GM10266 (cell line): Measurements from ENCODE around the gene THOC6.

Experiments
- DNase-seq: peaks from one replicate; pipeline ENCODE4 v3.0.0; 2012; ENCODE audit errors: extremely low spot score
- TF ChIP-seq, protein P1 (sequence below): IDR thresholded peaks from 2 replicates; pipeline ENCODE4 v1.5.1; 2012; ENCODE audit warnings: mild to moderate bottlenecking, low read depth; ENCODE audit not compliant: control insufficient read depth, insufficient read depth; ENCODE audit errors: missing control alignments

The THOC6 gene

DNA sequence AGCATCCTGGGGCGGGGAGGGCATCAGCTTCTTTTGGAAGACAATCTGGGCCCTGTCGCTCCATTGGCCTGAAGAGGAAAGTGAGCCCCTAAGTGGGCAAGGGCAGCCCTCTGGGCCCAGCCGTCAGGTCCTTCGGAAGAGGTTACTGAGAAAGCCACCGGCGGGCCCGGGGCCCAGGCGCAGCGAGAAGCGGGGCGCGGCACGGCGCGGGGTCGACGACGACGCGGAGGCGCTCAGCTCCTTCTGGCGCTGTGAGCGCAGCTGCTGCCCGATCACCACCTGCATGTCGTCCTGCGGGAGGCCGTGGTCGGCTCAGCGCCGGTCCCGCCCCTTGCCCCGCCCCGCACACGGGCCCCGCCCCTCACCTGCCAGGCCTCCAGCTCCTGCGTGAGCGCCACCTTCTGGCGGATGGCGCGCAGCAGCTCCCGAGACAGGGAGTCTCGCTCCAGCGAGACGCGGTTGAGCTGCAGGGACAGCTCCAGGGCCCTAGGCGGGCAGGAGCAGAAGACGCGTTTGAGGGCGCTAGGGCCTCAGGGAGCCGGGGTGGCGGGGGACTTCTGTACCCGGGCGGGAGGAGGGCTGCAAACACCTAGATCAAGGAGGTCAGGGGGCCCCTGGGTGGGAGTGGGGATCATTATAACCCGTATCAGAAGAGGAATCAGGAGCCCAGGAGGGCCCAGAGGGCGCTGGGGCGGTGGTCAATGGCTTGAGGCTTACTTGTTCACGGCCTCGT lies 4.3 kb downstream of the THOC6 start:
- DNase-seq: peak; percentile 96
- TF ChIP-seq, protein P1, sequence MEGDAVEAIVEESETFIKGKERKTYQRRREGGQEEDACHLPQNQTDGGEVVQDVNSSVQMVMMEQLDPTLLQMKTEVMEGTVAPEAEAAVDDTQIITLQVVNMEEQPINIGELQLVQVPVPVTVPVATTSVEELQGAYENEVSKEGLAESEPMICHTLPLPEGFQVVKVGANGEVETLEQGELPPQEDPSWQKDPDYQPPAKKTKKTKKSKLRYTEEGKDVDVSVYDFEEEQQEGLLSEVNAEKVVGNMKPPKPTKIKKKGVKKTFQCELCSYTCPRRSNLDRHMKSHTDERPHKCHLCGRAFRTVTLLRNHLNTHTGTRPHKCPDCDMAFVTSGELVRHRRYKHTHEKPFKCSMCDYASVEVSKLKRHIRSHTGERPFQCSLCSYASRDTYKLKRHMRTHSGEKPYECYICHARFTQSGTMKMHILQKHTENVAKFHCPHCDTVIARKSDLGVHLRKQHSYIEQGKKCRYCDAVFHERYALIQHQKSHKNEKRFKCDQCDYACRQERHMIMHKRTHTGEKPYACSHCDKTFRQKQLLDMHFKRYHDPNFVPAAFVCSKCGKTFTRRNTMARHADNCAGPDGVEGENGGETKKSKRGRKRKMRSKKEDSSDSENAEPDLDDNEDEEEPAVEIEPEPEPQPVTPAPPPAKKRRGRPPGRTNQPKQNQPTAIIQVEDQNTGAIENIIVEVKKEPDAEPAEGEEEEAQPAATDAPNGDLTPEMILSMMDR: peak; percentile 94

DNA sequence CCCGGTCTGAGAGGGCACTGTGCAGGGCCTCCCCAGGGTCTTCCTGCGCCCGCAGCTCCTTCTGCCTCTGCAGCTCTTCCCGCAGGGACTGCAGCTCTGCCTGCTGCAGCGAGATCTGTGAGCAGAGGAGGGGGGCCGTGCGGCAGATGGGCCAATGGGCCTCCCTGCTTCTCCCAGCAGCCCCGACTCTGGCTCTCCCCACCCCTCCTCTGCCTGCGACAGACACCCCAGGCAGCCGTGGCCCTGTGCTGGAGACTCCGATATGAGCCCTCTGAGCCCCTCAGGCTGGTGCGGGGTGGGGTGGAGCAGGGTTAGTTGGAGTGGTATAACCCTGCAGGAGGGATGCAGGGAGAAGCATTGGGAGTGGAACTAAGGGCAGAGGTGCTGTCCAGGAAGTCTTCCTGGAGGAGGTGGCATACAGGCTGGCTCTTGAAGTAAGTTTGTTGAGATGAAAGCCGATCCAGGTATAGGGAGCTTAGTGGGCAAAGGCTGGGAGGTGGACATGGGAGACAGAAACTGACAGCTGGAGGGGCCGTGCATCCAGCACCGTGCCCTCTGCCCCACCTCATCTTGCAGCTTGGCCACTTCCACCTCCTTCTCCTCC lies 5.0 kb downstream of the THOC6 start:
- no peak for DNase-seq
- TF ChIP-seq, protein P1: no peak

DNA sequence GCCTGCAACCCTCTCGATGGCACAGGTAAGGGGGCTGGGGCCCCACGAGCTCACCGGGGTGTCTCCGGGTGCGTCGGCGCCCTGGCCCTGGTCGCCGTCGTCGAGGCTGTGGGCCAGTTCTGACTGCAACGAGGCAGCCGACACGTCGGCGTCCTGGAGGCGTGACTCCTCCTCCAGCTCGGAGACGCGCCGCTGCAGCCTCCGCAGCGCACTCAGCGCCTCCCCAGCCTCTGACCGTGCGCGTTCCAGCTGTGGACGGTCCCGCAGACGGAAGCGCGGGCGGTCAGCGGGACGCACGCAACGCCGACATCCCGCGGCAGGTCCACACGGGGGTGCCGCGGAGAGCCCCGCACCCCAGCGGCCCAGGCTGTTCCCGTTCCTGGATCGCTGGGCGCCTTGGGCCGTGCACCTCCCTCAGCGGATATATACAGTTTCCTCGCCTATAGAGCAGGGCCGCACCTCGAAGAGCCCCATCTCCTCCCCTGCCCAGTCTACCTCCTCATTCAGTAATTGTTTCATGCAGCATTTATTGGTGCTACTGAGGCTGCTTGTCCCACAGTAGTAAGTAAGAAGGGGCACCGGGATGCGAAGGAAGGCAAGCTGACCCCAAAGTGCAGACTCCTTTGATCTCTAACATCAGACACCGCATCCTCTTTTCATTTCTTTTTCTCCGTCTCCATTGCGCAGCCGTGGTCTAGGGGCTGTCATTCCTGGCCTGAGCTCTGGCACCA lies 5.8 kb downstream of the THOC6 start:
- DNase-seq: no peak
- TF ChIP-seq, protein P1: no peak

DNA sequence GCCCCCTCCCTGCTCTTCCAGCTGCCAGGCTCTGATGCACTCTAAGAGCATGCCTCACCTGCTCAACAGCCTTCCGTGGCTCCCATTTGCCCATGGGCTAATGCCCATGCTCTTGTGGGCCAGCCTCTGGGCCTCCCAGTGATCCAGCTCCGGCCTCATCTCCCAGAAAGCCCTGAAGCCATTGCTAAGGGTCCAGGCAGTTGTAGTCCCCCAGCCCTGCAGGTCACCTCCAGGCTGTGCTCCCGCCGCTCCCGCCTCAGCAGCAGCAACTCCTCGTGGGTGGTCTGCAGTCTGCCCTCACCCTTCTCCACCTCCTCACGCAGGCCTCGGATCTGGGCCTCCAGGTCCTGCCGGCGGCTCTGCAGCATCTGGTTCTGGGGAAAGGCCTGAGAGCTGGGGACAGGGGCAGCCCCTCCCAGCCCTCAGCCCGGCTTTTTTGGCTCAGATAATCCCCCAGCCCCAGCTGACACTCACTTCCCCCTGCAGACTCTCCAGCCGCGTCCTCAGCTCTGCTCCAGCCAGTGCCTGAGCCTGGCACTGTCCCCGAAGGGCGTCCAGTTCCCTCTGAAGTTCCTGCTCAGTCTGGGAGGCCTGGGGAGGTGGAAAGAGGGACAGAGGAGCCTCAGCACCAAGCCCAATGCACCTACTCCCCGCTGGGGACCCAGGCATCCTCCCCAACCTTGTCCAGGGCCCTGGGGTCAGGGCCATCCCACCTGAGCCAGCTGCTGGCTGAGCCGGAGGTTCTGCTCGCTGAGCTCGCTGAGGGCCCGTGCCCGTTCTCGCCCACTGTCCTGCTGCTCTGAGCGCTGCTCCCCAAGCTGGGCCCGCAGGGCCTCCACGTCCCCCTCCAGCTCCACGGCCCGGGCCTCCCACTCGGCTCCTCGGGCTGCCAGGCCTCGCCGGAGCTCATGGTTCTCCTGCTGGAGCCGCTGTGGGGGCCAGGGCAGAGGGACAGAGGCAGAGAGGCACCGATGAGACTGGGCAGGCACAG lies 6.7 kb downstream of the THOC6 start:
- DNase-seq: no peak
- TF ChIP-seq, protein P1: no peak

DNA sequence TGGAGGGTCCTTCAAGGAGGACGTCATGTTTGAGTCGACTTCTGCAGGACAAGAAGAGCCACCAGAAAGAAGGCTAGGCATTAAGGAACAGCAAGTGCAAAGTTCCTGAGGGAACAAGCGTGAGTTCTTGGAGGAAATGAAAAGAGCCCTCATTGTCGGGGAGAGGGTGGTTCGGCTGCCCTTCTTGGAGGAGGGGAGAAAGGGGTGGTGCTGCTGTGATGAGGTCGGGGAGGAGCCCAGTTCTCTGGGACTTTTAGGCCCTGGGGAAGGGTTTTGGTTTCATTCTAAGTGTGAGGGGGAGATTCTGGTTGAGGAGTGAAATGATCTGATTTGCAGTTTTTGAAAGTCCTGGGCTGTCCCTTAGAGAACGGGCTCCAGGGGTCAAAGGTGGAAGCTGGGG lies 8.8 kb downstream of the THOC6 start:
- no peak for DNase-seq
- TF ChIP-seq, protein P1: no peak

DNA sequence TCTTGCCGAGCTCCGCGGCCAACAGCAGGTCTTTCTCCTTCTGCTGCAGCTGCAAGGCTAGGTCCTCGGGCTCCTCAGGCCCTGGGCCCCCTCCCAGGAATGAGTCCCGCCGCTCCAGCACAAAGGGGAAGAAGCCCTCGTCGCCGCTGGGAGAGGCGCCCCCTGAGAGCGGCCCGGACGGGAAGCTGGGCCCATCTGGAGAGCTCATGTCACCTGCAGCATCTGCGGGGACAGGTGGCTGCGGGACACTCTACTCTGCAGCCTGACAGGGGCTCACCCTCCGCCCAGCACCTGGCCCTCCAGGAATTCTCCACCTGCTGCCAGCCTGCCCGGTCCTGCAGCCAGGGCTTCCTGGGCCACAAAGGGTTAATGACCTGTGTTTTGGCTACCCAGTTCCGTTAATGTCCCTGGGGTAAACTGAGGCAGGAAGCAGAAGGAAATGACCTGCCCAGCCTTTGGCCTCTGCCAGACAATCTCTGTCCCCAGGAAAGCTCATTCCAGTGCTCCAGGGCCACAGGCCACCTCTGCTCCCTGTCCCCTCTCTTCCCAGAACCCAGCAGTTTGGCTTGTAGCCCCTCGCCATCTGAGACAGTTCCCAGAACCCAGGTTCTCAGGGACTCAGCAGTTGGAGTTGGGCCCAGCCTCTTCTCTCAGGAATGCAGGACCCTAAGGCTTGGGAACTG lies 11.6 kb downstream of the THOC6 start:
- no peak for DNase-seq
- TF ChIP-seq, protein P1: no peak
